Renal cortical epithelial cell (primary cell): ENCODE measurements around the gene ZNRF4. TPM values are rescaled to one million over a fixed set of nuclear protein-coding genes. Genes with fewer than 3 reads are reported as not detected.
"Not testable (repeated sequence)": the region's sequence is repeated elsewhere in the genome, so short reads cannot be mapped to it uniquely, and the experiment has no call there.

Source experiments
- DNase-seq: peaks from one replicate; pipeline ENCODE4 v3.0.0-alpha.2; 2011; ENCODE audit warnings: low read depth
- total RNA-seq: library from RNA; depleted of rRNA; stranded (reverse); fragments of >200 nt; gene quantifications from 2 replicates; pipeline ENCODE4 v1.2.3, GENCODE V29; 2014

ZNRF4 gene
- total RNA-seq, 1 donor from 2014 or later, result not detected

DNA sequence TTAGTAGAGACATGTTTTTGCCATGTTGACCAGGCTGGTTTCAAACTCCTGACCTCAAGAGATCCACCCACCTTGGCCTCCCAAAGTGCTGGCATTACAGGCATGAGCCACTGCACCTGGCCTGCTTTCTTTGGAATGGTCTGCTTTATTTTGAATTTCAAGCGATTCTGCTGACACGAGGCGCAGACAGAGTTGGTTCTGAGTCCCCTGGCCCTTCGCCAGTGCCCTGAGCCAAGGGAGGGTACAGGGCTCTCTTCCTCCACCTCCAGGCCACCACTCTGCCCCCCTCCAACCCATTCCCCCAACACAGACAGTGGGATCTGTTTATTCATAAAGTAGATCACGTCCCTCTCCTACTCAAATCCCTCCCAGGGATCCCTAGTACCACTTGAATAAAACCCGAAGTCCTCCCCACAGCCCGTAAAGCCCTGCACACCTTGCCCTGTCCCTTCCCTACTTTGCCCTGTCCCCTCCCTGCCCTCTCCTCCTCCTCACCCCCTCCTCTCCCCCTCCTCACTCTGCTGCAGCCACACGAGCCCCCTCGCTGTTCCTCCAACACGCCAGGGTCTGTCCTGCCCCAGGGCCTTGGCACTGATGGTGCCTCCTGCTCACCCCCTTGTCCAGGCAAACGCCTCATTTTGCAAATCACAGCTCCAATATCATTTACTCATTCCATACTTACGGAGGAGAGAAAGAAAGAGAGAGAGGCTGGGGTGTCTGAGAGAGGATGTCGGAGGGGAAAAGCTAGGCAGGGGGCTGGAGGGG is 22.4 kb downstream of the ZNRF4 start:
- DNase-seq, result no peak

DNA sequence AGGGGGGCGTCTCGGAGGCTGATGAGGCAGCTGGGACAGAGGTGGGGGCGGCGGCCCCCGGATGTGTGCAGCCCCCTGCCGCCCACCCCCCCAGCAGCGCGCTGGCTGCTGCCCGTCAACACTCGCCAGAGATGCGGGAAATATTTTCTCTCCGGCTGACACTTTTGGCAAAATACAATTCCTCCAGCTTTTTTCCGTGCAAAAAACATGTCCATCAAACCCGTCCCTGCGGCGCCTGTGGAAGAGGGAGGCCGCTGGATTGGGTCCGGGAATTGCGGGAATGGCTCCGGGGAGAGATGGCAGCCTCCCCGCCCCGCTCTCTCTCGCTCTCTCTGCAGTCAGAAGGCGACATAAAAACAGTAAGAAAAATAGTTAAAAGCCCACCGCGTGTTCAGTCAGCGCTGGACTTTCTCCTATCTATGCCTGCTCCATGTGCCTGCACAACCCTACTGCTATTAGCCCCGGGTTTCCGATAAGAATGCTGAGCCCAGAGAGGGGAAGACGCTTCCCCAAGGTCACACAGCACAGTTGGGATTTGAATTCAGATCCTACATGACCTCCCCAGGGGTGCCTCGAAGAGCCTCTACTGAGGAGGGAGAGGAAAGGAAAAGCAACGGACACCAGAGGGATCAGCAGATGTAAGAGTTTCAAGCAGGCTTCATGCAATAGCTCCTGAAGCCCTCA is 23.2 kb downstream of the ZNRF4 start:
- DNase-seq, result no peak

DNA sequence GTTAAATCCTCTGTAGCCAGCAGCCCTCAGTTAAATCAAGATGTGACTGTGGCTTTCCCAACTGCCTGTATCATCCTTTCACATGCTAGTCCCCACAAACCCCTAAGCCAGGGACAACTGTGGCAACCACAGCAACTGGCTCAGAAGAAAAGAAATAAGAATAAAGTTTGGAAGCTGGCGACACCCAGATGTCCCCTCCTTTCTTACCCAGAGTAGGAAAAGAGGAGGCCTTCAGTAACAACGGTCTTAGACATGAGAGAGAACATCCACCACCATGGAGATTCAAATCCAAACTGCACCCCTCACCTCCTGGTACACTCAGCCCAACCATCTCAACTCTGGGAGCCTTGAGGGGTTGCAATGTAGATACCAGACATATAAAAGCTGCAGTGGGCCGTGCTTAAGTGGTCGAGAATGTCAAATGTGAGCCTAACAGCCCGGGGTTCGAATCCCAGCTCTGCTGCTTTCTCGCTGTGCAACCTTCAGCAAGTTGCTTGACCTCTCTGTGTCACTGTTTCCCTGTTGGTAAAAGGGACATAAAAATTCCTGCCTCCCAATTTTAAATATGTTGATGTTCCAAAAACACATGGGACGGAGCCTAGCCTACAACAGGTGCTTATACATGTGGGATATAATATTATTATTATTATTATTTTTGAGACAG is 23.8 kb downstream of the ZNRF4 start:
- DNase-seq, result no peak

- no peak for DNase-seq
Measured at GRCh38 chr19:5479958-5480357, 24.7 kb downstream of the ZNRF4 start.

DNA sequence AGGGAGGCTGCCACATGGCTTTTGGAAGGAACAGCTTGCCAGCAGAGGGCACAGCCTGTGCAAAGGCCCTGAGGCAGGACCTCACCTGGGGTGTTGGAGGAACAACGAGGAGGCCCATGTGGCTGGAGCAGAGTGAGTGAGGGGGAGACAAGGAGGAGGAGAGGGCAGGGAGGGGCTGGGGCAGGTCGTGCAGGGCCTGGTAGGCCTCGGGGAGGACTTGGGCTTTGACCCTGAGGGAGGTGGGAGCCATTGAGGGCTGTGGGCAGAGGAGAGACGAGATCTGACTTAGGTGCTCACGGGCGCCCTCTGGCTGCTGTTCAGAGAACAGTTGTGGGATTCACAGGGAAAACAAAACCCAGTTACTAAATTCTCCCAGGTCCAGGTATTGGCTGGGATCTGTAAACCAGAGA is 25.2 kb downstream of the ZNRF4 start:
- DNase-seq, result no peak

GRCh38 chr19:5481957-5482356 is 26.7 kb downstream of the ZNRF4 start:
- DNase-seq, result no peak

DNA sequence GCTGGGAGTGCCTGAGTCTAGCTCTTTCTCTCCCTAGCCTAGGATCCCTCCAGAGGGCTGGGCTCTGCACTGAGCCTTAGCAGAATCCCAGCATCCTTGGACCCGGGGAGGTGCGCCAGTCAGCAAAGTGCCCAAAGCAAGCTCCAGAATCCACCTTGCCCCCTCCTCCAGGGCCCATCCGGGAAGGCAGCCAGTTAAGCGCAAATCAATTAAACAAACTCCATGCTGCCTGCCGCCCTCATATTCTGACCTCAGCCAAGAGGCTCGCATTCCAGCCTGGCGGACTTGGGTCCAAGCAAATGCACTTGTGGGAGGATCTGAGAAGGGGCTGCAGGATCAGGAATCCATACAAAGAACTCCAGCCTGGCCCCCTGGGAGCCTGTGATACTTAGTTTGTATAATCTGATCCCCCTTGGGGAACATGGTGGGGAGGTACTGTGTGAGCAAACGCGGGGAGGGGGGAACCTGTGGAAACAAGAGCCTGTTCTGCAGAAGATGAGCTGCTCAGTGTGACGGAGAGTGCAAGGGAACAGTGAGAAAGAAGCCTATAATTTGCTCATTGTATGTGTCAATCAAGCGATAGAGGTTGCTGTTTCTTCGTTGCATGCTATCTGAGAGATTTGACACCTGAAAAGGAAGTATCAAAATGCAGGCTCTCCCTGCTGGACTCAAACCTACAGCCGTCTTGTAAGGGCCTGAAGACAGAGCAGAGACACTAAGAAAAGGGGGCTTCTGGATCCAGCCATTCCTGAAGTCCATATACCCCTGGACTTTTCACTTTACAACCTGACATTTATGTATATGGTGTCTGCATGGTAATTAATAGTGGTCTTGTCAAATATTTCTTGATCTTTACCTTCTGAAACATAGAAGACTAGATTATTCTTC is 29.4 kb downstream of the ZNRF4 start:
- DNase-seq, result no peak

- no peak for DNase-seq
Measured at GRCh38 chr19:5485286-5485636, 30.0 kb downstream of the ZNRF4 start.

GRCh38 chr19:5485658-5486057 is 30.4 kb downstream of the ZNRF4 start:
- DNase-seq, result not testable (repeated sequence)

DNA sequence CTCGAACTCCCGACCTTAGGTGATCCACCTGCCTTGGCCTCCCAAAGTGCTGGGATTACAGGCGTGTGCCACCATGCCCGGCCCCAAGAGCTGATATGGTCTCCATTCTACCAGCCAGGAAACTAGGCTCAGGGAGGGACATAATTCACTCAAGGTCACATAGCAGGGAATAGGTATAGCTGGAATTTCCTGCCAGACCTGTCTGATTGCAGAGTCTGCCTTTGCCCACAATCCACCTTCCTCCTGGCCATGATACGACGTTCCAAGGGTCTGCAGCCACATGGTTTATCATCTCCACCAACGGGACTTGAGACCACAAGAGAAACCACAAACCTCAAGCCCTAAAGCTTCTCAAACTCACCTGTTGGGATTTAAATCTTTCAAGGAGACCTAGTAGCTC is 32.0 kb downstream of the ZNRF4 start:
- DNase-seq, result no peak

- no peak for DNase-seq
Measured at GRCh38 chr19:5489551-5489950, 34.3 kb downstream of the ZNRF4 start.

GRCh38 chr19:5491565-5491964 is 36.3 kb downstream of the ZNRF4 start:
- no peak for DNase-seq

DNA sequence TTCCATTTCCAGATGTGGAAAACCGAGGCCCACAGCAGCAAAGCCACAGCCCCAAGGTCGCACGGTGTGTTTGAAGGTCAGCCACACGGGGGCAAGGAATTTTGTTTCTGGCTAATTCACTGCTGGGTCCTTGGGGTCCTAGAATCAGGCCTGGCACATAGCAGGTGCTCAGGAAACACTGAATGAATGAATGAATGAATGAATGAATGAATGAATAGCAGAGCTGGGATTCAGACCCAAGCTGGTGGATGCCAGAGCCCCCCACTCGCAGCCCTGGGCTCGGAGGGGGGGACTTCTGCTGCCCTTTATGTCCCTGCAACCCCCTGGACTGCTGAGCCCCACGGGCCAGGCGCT is 37.0 kb downstream of the ZNRF4 start:
- no peak for DNase-seq

DNA sequence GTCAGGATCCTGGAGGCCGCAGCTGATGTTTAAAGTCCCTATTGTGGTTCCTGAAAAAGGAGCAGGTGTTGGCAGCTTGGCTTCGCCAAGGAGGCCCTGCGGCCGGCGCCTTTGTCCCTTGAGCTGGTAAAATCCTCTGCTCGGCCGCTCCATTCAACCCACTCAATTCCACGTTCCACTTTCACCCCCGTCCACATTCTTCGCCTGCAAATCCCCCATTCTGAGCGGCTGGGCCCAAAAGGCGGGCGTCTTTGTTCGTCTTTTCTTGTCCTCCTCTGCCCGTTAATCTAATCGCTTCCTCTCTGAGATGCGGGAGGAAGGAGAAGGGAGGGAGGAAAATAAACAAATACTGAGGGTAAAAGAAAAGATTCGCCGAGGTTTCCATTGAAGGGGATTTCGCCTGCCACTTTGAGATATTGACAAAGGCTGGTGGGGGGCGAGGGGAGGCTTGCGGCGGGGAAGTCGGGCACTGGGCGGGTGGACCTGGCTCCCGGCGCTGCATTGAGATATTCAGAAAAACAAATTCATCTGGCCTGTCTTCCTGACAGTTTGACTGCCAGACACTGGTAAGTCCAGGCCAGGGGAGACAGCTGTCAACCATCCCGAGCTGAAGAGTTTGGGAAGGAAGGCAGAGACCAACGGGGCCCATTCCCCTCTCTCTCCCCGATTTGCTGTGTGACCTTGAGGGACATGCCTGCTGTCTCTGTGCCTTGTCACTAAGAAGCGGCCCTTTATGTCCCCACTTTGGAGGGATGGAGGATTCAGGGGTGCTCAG is 37.6 kb downstream of the ZNRF4 start:
- DNase-seq, result no peak

- no peak for DNase-seq
Measured at GRCh38 chr19:5494773-5495172, 39.6 kb downstream of the ZNRF4 start.

GRCh38 chr19:5495792-5496191 is 40.6 kb downstream of the ZNRF4 start:
- DNase-seq, result no peak

GRCh38 chr19:5497297-5497696 is 42.1 kb downstream of the ZNRF4 start:
- no peak for DNase-seq

- DNase-seq, result no peak
Measured at GRCh38 chr19:5498830-5499550, 43.8 kb downstream of the ZNRF4 start.

DNA sequence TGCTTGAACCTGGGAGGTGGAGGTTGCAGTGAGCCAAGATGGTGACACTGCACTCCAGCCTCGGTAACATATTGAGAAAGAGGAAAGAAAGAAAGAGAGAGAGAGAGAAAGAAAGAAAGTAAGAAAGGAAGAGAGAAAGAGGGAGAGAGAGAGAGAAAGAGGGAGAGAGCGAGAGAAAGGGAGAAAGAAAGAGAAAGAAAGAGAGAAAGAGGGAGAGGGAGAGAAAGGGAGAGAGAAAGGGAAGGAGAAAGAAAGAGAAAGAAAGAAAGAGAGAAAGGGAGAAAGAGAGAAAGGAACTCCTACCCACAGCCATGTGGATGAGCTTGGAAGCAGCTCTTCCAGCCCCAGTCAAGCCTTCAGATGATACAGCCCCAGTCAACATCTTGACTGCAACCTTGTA is 46.7 kb downstream of the ZNRF4 start:
- no peak for DNase-seq

DNA sequence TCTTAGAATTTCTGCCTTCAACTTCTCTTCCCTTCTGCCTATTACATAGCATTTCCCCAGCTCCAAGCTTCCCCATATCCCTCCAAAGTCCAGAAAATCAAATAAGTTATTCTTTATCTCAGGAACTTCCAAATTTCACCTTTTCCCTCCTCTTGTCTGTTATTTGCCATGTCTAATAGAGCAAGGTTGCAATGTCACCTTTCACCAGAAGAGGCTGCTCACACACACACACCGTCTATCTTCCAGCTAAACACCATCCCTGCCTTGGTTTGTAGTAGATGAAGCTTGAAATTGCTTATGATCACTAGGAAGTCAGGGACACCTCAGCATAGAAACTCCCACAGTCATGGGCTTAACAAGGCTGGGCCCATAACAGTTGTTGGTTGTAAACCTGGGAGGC is 48.4 kb downstream of the ZNRF4 start:
- DNase-seq, result no peak

DNA sequence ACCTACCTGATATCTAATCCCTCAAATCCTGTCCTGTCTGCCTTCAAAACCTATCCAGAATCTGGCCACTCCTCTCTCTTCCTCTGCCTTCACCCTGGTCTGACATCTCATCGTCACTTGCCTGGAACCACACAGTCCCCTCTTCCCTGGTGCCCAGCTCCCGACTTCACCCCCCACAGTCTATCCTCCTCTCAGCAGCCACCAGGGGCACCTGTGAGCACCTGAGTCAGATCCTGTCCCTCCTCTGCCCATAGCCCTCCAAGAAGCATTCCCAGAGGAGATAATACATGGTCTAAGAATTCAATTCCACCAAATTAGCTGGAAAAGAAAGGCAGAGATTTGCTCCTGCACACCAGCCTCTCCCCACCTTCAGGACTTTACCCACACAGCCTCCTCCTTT is 48.9 kb downstream of the ZNRF4 start:
- DNase-seq, result no peak
